Esophagus muscularis mucosa (tissue), 4 donors: Measurements from ENCODE around the gene MPPED1. TPM values are rescaled to one million over a fixed set of nuclear protein-coding genes. Genes with fewer than 3 reads are reported as not detected.

Experiments used
- DNase-seq: peaks from one replicate; pipeline ENCODE4 v3.0.0-alpha.2; 2017; ENCODE audit errors: extremely low spot score
- H3K27ac ChIP-seq, 4 donors: fragments of 200-600 bp; sonication (generic); replicated peaks in 1 of 4; 1 replicate in 3 of 4; 2 replicates in 1 of 4; pipeline ENCODE4 v1.5.1; 2016 to 2019; ENCODE audit warnings: mild to moderate bottlenecking in 1 of 4
- H3K27me3 ChIP-seq, 4 donors: fragments of 200-600 bp; sonication (generic); one replicate each; pipeline versions ENCODE4 v1.5.1 to v1.6.0; 2016 to 2019
- H3K36me3 ChIP-seq, 4 donors: fragments of 200-600 bp; sonication (generic); one replicate each; pipeline ENCODE4 v1.5.1; 2016 to 2019
- H3K4me1 ChIP-seq, 4 donors: fragments of 200-600 bp; sonication (generic); one replicate each; pipeline ENCODE4 v1.5.1; 2016 to 2019
- H3K4me3 ChIP-seq, 4 donors: fragments of 200-600 bp; sonication (generic); 1 replicate in 2 of 4; 2 replicates in 2 of 4; pipeline ENCODE4 v1.5.1; 2016 to 2019; ENCODE audit warnings: mild to moderate bottlenecking in 4 of 4, moderate library complexity in 1 of 4
- H3K9me3 ChIP-seq, 4 donors: fragments of 200-600 bp; sonication (generic); 1 replicate in 3 of 4; 2 replicates in 1 of 4; pipeline ENCODE4 v1.5.1; 2016 to 2019
- EP300 ChIP-seq: sonication (generic); formaldehyde crosslinking; IDR thresholded peaks from one replicate; pipeline ENCODE4 v1.6.1; 2017; ENCODE audit warnings: antibody characterized with exemption
- POLR2A ChIP-seq: fragments of 450-650 bp; IDR thresholded peaks from one replicate; pipeline ENCODE4 v1.6.1; 2017; ENCODE audit warnings: antibody characterized with exemption, moderate library complexity, mild to moderate bottlenecking, low read depth
- POLR2AphosphoS5 ChIP-seq, 2 donors: sonication (generic); formaldehyde crosslinking; IDR thresholded peaks; one replicate each; pipeline ENCODE4 v1.6.1; 2017; ENCODE audit warnings: antibody characterized with exemption in 2 of 2
- WGBS: methylation state at CpG from one replicate; pipeline ENCODE4 v1.1.5; 2018; 5-methylcytosine and 5-hydroxymethylcytosine counted together
- intact Hi-C: fragments of 100-400 bp; cut with DNase I; formaldehyde crosslinking; loops from one replicate; pipeline ENCODE4 v1.15.1; 2023
- total RNA-seq, 4 donors: library from RNA; depleted of rRNA; stranded (reverse); fragments of >200 nt; gene quantifications; one replicate each; pipeline versions ENCODE4 v1.1.0 to v1.2.1, GENCODE V29; 2016
- TF ChIP-seq, protein P1 (sequence below), 3 experiments: fragments of 200-600 bp in 2 of 3; fragments of 450-650 bp in 1 of 3; sonication (generic) in 2 of 3; IDR thresholded peaks; one replicate each; pipeline ENCODE4 v1.5.1; 2017 to 2019; ENCODE audit warnings: antibody characterized with exemption in 3 of 3, mild to moderate bottlenecking in 2 of 3, moderate library complexity in 1 of 3

MPPED1 gene
- total RNA-seq, 4 donors from 2014 or later, result not detected

GRCh38 chr22:43390872-43391271 is 20.9 kb upstream of the MPPED1 start:
- H3K4me1 ChIP-seq, result peaks cover 2 to 8% (median 7%) of the 10 kb centered on the region in 4 donors
- H3K27me3 ChIP-seq, result peaks cover 0 to 27% (median 0%) of the 10 kb centered on the region in 4 donors
- intact Hi-C loops, result no loop called here
- DNase-seq, result no peak
- H3K27ac ChIP-seq, result no peak overlapping the region
- H3K9me3 ChIP-seq, result peaks cover 0 to 4% (median 0%) of the 10 kb centered on the region in 4 donors
- H3K36me3 ChIP-seq, result no peaks in the 10 kb centered on the region
- whole genome bisulfite sequencing, result 84% methylated on average over 4 of the region's 4 CpGs
- TF ChIP-seq, protein P1, sequence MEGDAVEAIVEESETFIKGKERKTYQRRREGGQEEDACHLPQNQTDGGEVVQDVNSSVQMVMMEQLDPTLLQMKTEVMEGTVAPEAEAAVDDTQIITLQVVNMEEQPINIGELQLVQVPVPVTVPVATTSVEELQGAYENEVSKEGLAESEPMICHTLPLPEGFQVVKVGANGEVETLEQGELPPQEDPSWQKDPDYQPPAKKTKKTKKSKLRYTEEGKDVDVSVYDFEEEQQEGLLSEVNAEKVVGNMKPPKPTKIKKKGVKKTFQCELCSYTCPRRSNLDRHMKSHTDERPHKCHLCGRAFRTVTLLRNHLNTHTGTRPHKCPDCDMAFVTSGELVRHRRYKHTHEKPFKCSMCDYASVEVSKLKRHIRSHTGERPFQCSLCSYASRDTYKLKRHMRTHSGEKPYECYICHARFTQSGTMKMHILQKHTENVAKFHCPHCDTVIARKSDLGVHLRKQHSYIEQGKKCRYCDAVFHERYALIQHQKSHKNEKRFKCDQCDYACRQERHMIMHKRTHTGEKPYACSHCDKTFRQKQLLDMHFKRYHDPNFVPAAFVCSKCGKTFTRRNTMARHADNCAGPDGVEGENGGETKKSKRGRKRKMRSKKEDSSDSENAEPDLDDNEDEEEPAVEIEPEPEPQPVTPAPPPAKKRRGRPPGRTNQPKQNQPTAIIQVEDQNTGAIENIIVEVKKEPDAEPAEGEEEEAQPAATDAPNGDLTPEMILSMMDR (IDR thresholded peaks at IDR 0.05), result no peak
- TF ChIP-seq EP300 (no peak), POLR2A (no peak), POLR2AphosphoS5 (IDR thresholded peaks at IDR 0.05) (no peak)
- no peak overlapping the region for H3K4me3 ChIP-seq

DNA sequence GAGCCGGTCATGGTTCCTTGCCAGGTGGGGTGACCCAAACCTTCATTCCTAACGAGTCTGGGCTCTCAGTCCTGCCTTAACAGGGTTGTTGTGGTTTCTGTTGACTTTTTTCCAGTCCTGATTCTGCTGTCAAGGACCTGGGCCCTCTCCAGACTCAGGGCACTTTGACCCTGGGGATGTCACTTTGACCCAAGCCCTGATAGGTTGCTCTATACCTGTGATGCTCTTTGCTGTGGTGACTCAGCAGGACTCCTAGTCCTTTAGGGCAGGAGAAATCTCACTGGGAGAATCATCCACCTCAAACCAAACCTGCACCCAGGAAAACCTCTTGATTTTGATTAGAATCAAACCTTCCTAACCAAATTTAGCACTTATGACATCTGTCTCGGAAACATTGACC is 20.5 kb upstream of the MPPED1 start:
- Histone ChIP-seq H3K27ac (no peak overlapping the region), H3K4me3 (no peak overlapping the region), H3K27me3 (peaks cover 0 to 27% (median 0%) of the 10 kb centered on the region in 4 donors), H3K4me1 (peaks cover 0 to 6% (median 6%) of the 10 kb centered on the region in 4 donors), H3K36me3 (no peaks in the 10 kb centered on the region), H3K9me3 (peaks cover 0 to 4% (median 0%) of the 10 kb centered on the region in 4 donors)
- DNase-seq, result no peak
- TF ChIP-seq POLR2A (no peak), POLR2AphosphoS5 (IDR thresholded peaks at IDR 0.05) (no peak), EP300 (no peak)
- TF ChIP-seq, protein P1 (IDR thresholded peaks at IDR 0.05), result no peak
- intact Hi-C loops, result no loop called here
- WGBS, result 92% methylated on average over 3 of the region's 3 CpGs

- TF ChIP-seq POLR2AphosphoS5 (IDR thresholded peaks at IDR 0.05), result no peak
- TF ChIP-seq, protein P1 (IDR thresholded peaks at IDR 0.05), result no peak
- no peak for TF ChIP-seq EP300
- TF ChIP-seq POLR2A, result no peak
- intact Hi-C loops, result no loop called here
Measured at GRCh38 chr22:43392385-43392989, 19.3 kb upstream of the MPPED1 start.

GRCh38 chr22:43393132-43393843 is 18.5 kb upstream of the MPPED1 start:
- Histone ChIP-seq H3K36me3 (no peaks in the 10 kb centered on the region), H3K4me1 (peaks cover 0 to 4% (median 3%) of the 10 kb centered on the region in 4 donors), H3K27me3 (peaks cover 0 to 15% (median 0%) of the 10 kb centered on the region in 4 donors), H3K9me3 (peaks cover 0 to 4% (median 0%) of the 10 kb centered on the region in 4 donors), H3K27ac (no peak overlapping the region), H3K4me3 (no peak overlapping the region)
- DNase-seq, result no peak
- TF ChIP-seq, protein P1 (IDR thresholded peaks at IDR 0.05), result no peak
- TF ChIP-seq EP300 (no peak), POLR2A (no peak), POLR2AphosphoS5 (IDR thresholded peaks at IDR 0.05) (no peak)
- intact Hi-C loops, result no loop called here
- WGBS, result 60% methylated on average over 13 of the region's 14 CpGs

More at GRCh38 chr22:43392385-43392989, 19.3 kb upstream of the MPPED1 start:
- WGBS, result 85% methylated on average over 9 of the region's 9 CpGs
- DNase-seq, result no peak
- Histone ChIP-seq H3K36me3 (no peaks in the 10 kb centered on the region), H3K9me3 (peaks cover 0 to 4% (median 0%) of the 10 kb centered on the region in 4 donors), H3K27ac (no peak overlapping the region), H3K4me1 (peaks cover 0 to 6% (median 6%) of the 10 kb centered on the region in 4 donors), H3K27me3 (peaks cover 0 to 17% (median 0%) of the 10 kb centered on the region in 4 donors), H3K4me3 (no peak overlapping the region)
